HepG2 (cell line): ENCODE data around the gene CDC25C. TPM values are rescaled to one million over a fixed set of nuclear protein-coding genes. Genes with fewer than 3 reads are reported as not detected.

Source experiments
- ARID4A ChIP-seq: sonication (generic); formaldehyde crosslinking; IDR thresholded peaks from 2 replicates; pipeline ENCODE4 v1.5.0; 2020; ENCODE audit warnings: mild to moderate bottlenecking, missing genetic modification reagents, borderline replicate concordance
- ARNTL ChIP-seq: sonication (generic); formaldehyde crosslinking; IDR thresholded peaks from 2 replicates; pipeline ENCODE4 v1.4.0; 2020; ENCODE audit warnings: mild to moderate bottlenecking, missing genetic modification reagents
- CAMTA2 ChIP-seq: sonication (generic); formaldehyde crosslinking; IDR thresholded peaks from 2 replicates; pipeline ENCODE4 v1.4.0; 2020; ENCODE audit warnings: mild to moderate bottlenecking, missing genetic modification reagents, borderline replicate concordance
- ELF4 ChIP-seq: sonication (generic); formaldehyde crosslinking; IDR thresholded peaks from 2 replicates; pipeline ENCODE4 v1.5.0; 2020; ENCODE audit warnings: missing genetic modification reagents, mild to moderate bottlenecking, moderate library complexity, borderline replicate concordance
- FOXP1 ChIP-seq, 2 experiments: fragments of 450-650 bp in 1 of 2; IDR thresholded peaks; 2 replicates each; pipeline ENCODE4 v1.6.1; 2017 to 2018; ENCODE audit warnings: antibody characterized with exemption in 1 of 2
- KMT2A ChIP-seq: sonication (generic); formaldehyde crosslinking; IDR thresholded peaks from 2 replicates; pipeline ENCODE4 v1.4.0; 2020; ENCODE audit warnings: missing genetic modification reagents
- NONO ChIP-seq, 2 experiments: fragments of 450-650 bp in 1 of 2; sonication (generic) in 1 of 2; formaldehyde crosslinking in 1 of 2; IDR thresholded peaks in 1 of 2; conservative IDR thresholded peaks in 1 of 2; 2 replicates each; pipeline versions ENCODE4 v1.6.1 to v1.8.0; 2017 to 2022; ENCODE audit warnings: mild to moderate bottlenecking in 1 of 2, missing genetic modification reagents in 1 of 2, moderate library complexity in 1 of 2
- PAXIP1 ChIP-seq: sonication (generic); formaldehyde crosslinking; conservative IDR thresholded peaks from 2 replicates; pipeline ENCODE4 v1.4.0; 2020; ENCODE audit warnings: mild to moderate bottlenecking, missing genetic modification reagents, moderate library complexity
- RERE ChIP-seq: IDR thresholded peaks from 2 replicates; pipeline ENCODE4 v1.6.1; 2016; ENCODE audit warnings: low read depth, missing genetic modification reagents, missing compliant biosample characterization
- SAP130 ChIP-seq: IDR thresholded peaks from 2 replicates; pipeline ENCODE4 v1.6.1; 2016; ENCODE audit warnings: low read depth
- TCF7L2 ChIP-seq: IDR thresholded peaks from 2 replicates; pipeline ENCODE4 v1.6.1; 2011; ENCODE audit warnings: mild to moderate bottlenecking, low read depth, low read length, moderate library complexity
- ZNF703 ChIP-seq: sonication (generic); formaldehyde crosslinking; IDR thresholded peaks from 2 replicates; pipeline ENCODE4 v1.5.1; 2020; ENCODE audit warnings: missing genetic modification reagents, mild to moderate bottlenecking, moderate library complexity, borderline replicate concordance
- polyA plus RNA-seq, 8 experiments: library from polyadenylated mRNA; depleted of rRNA in 3 of 8; stranded (reverse) in 7 of 8; unstranded in 1 of 8; fragments of >200 nt; fragmentation: Illumina TruSeq in 4 of 8; extraction: Trizol in 4 of 8; gene quantifications; 2 replicates each; pipeline versions ENCODE4 v1.2.1 to v1.2.3, GENCODE V29; 2011 to 2016; ENCODE audit warnings: low read depth in 4 of 8, missing spikeins in 1 of 8, mixed read lengths in 1 of 8; ENCODE audit not compliant: insufficient read depth in 1 of 8
- total RNA-seq, 5 experiments: library from RNA; depleted of rRNA; stranded (reverse); fragments of >200 nt; fragmentation: Illumina TruSeq; extraction: Trizol; gene quantifications; 2 replicates each; pipeline ENCODE4 v1.2.3, GENCODE V29; 2016; ENCODE audit warnings: low read depth in 1 of 5
- TF ChIP-seq, protein P1 (sequence below): sonication (generic); IDR thresholded peaks from 2 replicates; pipeline ENCODE4 v1.6.1; 2016; ENCODE audit warnings: low read depth, borderline replicate concordance

Gene CDC25C
- total and polyA plus RNA-seq, 2 of the 13 experiments (the other 11 are each of a cell fraction or from before 2014, with no cell fraction given): 17.7 to 27.6 TPM

DNA sequence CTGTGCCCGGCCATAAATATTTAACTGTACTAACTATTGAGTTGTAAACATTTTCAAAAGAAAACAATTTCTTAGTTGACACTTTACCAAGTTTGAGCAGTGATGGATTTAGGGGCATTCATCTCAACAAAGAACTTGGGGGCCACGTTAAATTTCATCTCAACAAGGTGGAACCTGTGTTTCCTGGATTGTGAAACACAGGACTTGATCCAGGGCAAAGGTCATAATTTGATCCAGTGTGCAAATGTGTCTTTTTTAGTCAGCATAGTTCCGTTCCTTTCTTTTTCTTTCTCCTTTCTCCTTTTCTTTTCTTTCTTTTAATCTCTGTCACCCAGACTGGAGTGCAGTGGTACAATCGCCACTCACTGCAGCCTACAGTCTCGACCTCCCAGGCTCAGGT is 60.3 kb downstream of the CDC25C start (continued):
- TF ChIP-seq ARNTL (CRISPR knock-in tag) (no peak), SAP130 (CRISPR knock-in tag) (0 out of 2 replicates have a peak, but pooled peaks have one; percentile 17), ARID4A (CRISPR knock-in tag) (no peak), KMT2A (no peak), ZNF703 (CRISPR knock-in tag) (no peak), PAXIP1 (CRISPR knock-in tag) (peak; percentile 51; the same call in 1 of the 2 replicates), ELF4 (CRISPR knock-in tag) (no peak), CAMTA2 (CRISPR knock-in tag) (no peak), NONO (IDR thresholded peaks at IDR 0.05) (no peak), NONO (CRISPR knock-in tag; conservative IDR thresholded peaks at IDR 0.05) (no peak), RERE (no peak), TCF7L2 (no peak), FOXP1 (IDR thresholded peaks at IDR 0.05) (no peak), FOXP1 (CRISPR knock-in tag; IDR thresholded peaks at IDR 0.05) (no peak)
- TF ChIP-seq, protein P1, sequence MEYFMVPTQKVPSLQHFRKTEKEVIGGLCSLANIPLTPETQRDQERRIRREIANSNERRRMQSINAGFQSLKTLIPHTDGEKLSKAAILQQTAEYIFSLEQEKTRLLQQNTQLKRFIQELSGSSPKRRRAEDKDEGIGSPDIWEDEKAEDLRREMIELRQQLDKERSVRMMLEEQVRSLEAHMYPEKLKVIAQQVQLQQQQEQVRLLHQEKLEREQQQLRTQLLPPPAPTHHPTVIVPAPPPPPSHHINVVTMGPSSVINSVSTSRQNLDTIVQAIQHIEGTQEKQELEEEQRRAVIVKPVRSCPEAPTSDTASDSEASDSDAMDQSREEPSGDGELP: no peak
